GM19468 (cell line): Measurements from ENCODE around the gene COL18A1.
"Not testable (repeated sequence)": the region's sequence is repeated elsewhere in the genome, so short reads cannot be mapped to it uniquely, and the experiment has no call there.

Experiments used
- ATAC-seq: cut with Tn5 transposase; IDR thresholded peaks from one replicate; pipeline ENCODE4 v1.9.1; 2021; ENCODE audit warnings: mild to moderate bottlenecking, moderate library complexity, moderate number of reproducible peaks; ENCODE audit not compliant: unreplicated experiment; ENCODE audit errors: extremely low read depth

COL18A1 gene

GRCh38 chr21:45558044-45558721 lies 153.2 kb downstream of the COL18A1 start:
- no peak for ATAC-seq

- ATAC-seq, result no peak
These were observed 154.5 kb downstream of the COL18A1 start for GRCh38 chr21:45559216-45560105.

GRCh38 chr21:45560106-45561021 lies 155.4 kb downstream of the COL18A1 start:
- no peak for ATAC-seq

- not testable (repeated sequence) for ATAC-seq
These were observed 156.3 kb downstream of the COL18A1 start for GRCh38 chr21:45561241-45561640.

- ATAC-seq, result no peak
These were observed 157.4 kb downstream of the COL18A1 start for GRCh38 chr21:45562402-45562801.

- ATAC-seq, result no peak
These were observed 158.0 kb downstream of the COL18A1 start for GRCh38 chr21:45562965-45563364.
